Measurements from ENCODE around the gene BIRC6. TPM values are rescaled to one million over a fixed set of nuclear protein-coding genes. Genes with fewer than 3 reads are reported as not detected.

BIRC6 gene
- total RNA-seq, 1 donor from 2014 or later: 73.0 TPM

DNA sequence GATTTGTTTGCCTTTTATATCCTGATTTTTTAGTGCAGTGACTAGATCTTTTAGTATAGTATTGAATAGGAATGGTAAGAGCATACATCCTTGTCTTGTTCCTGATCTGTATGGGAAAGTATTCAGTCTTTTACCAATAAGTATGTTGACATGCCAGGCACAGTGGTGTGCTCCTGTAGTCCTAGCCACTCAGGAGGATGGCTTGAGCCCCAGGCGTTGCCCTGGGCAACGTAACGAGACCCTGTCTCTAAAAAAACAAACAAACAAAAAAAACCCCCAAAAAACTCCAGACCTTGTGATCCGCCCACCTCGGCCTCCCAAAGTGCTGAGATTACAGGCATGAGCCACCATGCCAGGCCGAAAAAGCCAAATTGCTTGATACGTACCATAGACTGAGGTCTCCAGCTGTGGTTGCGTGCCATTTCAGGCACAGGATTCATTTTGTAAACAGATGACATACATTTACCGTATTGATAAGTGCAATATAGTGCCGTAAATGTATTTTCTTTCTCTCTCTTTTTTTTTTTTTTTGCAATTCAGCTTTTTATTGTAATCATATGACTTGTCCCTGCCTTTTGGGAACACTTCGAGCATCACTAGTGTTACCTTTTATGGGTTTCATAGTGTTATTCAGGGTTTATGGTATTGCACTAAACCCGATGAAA, 18.5 kb downstream of the BIRC6 start:
- H3K36me3 ChIP-seq (ENCODE audit: control insufficient read depth, insufficient read depth, low read length): no peaks in the 10 kb centered on the region
- H3K4me3 ChIP-seq (ENCODE audit: low read depth, low read length): no peak overlapping the region
- TF ChIP-seq, protein P1, sequence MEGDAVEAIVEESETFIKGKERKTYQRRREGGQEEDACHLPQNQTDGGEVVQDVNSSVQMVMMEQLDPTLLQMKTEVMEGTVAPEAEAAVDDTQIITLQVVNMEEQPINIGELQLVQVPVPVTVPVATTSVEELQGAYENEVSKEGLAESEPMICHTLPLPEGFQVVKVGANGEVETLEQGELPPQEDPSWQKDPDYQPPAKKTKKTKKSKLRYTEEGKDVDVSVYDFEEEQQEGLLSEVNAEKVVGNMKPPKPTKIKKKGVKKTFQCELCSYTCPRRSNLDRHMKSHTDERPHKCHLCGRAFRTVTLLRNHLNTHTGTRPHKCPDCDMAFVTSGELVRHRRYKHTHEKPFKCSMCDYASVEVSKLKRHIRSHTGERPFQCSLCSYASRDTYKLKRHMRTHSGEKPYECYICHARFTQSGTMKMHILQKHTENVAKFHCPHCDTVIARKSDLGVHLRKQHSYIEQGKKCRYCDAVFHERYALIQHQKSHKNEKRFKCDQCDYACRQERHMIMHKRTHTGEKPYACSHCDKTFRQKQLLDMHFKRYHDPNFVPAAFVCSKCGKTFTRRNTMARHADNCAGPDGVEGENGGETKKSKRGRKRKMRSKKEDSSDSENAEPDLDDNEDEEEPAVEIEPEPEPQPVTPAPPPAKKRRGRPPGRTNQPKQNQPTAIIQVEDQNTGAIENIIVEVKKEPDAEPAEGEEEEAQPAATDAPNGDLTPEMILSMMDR (IDR thresholded peaks at IDR 0.05; ENCODE audit: insufficient read depth, low read length, poor library complexity, severe bottlenecking): no peak
- H3K27me3 ChIP-seq (ENCODE audit: control insufficient read depth, insufficient read depth, low read length): no peaks in the 10 kb centered on the region
- DNase-seq (ENCODE audit: low read depth): no peak

DNA sequence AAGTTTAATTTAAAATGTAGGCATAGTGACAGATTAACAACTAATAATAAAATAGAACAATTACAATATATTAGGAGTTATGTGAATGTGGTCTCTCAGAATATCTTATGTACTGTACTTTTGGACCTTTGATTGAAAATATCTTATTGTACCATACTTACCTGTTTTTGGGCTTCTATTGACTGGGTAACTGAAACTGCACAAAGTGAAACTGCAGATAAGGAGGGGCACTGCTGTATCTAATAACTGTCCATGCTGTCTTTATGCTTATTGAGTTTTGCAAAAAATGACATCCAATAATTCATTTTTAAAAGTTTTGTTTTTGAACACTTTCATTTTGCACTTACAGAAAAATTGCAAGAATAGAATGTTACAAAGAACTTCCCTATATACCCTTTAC, 19.9 kb downstream of the BIRC6 start:
- DNase-seq (ENCODE audit: low read depth): no peak
- Histone ChIP-seq H3K27me3 (ENCODE audit: control insufficient read depth, insufficient read depth, low read length) (no peaks in the 10 kb centered on the region), H3K4me3 (ENCODE audit: low read depth, low read length) (no peak overlapping the region), H3K36me3 (ENCODE audit: control insufficient read depth, insufficient read depth, low read length) (no peaks in the 10 kb centered on the region)
- TF ChIP-seq, protein P1 (IDR thresholded peaks at IDR 0.05; ENCODE audit: insufficient read depth, low read length, poor library complexity, severe bottlenecking): no peak

DNA sequence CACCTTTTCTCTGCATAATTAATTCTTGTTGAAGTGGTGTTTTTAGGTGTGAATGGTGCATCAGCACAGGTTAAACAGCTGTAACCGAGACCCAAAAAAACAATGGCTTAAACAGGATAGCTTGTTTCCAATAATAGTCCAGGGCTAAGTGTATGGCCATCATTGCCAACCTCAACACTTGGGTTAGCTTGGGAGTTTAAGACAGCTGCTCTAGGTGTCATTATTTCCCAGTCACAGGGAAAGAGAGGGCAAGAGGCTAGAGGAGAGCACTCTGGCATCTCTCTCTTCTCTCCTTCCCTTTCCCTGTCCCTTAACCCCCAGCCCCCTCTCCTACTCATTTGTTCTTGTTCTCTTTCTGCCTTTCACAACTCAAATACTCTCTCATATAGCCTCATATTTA, 21.1 kb downstream of the BIRC6 start:
- Histone ChIP-seq H3K4me3 (ENCODE audit: low read depth, low read length) (no peak overlapping the region), H3K36me3 (ENCODE audit: control insufficient read depth, insufficient read depth, low read length) (no peaks in the 10 kb centered on the region), H3K27me3 (ENCODE audit: control insufficient read depth, insufficient read depth, low read length) (no peaks in the 10 kb centered on the region)
- no peak for DNase-seq (ENCODE audit: low read depth)
- TF ChIP-seq, protein P1 (IDR thresholded peaks at IDR 0.05; ENCODE audit: insufficient read depth, low read length, poor library complexity, severe bottlenecking): no peak

DNA sequence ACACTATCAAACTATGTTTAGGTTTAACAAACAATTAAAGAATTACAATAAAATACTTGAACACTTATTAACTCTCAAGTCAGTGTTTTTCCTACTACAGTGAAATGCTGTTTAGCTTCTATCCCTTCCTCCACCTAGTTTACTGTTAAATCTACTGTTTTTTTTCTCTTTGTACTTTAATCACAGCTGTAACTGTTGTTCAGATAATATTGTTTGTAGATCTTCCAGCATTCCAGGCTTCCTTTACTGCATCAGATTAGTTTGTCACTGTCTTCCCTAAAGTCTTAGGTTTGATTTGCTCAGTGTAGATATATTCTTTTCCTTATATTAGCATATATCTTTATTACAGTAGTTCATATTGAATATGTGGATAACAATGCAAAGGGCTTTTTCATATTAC, 22.5 kb downstream of the BIRC6 start:
- H3K27me3 ChIP-seq (ENCODE audit: control insufficient read depth, insufficient read depth, low read length): no peaks in the 10 kb centered on the region
- no peak overlapping the region for H3K4me3 ChIP-seq (ENCODE audit: low read depth, low read length)
- no peak for DNase-seq (ENCODE audit: low read depth)
- no peaks in the 10 kb centered on the region for H3K36me3 ChIP-seq (ENCODE audit: control insufficient read depth, insufficient read depth, low read length)
- TF ChIP-seq, protein P1 (IDR thresholded peaks at IDR 0.05; ENCODE audit: insufficient read depth, low read length, poor library complexity, severe bottlenecking): no peak

DNA sequence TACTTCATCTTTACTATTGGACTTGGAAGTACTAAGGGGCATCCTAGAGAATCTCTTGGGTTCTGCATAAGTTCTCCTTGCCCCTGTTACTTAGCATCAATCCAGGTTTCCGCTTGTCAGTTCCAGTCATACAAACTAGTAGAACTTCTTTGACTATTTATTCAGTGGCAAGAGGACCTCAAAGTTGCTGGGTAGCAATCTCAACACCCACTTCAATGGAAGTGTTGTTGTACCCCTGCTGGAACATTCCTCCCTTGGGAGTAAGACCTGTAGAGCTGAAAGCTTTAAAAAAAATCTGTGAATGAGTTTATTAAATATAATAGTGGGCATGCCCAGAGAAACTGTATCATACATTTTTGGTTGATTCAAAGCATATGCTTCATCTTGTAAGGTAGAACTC, 27.0 kb downstream of the BIRC6 start:
- Histone ChIP-seq H3K36me3 (ENCODE audit: control insufficient read depth, insufficient read depth, low read length) (peaks cover 2% of the 10 kb centered on the region), H3K27me3 (ENCODE audit: control insufficient read depth, insufficient read depth, low read length) (no peaks in the 10 kb centered on the region), H3K4me3 (ENCODE audit: low read depth, low read length) (no peak overlapping the region)
- no peak for DNase-seq (ENCODE audit: low read depth)
- TF ChIP-seq, protein P1 (IDR thresholded peaks at IDR 0.05; ENCODE audit: insufficient read depth, low read length, poor library complexity, severe bottlenecking): no peak

DNA sequence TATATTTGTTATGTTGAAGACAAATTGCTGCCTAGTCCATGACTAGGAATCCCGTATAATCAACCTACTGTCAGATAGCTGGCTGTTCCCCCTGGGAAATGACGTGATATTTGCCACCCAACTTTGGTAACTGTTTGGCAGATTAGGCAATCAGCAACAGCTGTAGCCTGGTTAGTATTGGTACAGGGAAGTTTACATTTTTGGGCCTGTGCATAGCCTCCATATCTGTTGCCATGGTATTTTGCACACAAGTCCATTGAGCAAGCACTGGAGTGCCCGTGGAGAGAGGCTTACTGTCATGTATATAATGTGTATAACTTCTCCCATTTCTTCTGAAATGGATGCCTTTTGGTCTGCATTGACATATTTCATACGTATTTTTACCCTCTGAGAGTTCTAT, 27.7 kb downstream of the BIRC6 start:
- DNase-seq (ENCODE audit: low read depth): no peak
- no peaks in the 10 kb centered on the region for H3K27me3 ChIP-seq (ENCODE audit: control insufficient read depth, insufficient read depth, low read length)
- no peak overlapping the region for H3K4me3 ChIP-seq (ENCODE audit: low read depth, low read length)
- peaks cover 2% of the 10 kb centered on the region for H3K36me3 ChIP-seq (ENCODE audit: control insufficient read depth, insufficient read depth, low read length)
- TF ChIP-seq, protein P1 (IDR thresholded peaks at IDR 0.05; ENCODE audit: insufficient read depth, low read length, poor library complexity, severe bottlenecking): no peak
